ENCODE data around the gene GAS2L3.

GAS2L3 gene

DNA sequence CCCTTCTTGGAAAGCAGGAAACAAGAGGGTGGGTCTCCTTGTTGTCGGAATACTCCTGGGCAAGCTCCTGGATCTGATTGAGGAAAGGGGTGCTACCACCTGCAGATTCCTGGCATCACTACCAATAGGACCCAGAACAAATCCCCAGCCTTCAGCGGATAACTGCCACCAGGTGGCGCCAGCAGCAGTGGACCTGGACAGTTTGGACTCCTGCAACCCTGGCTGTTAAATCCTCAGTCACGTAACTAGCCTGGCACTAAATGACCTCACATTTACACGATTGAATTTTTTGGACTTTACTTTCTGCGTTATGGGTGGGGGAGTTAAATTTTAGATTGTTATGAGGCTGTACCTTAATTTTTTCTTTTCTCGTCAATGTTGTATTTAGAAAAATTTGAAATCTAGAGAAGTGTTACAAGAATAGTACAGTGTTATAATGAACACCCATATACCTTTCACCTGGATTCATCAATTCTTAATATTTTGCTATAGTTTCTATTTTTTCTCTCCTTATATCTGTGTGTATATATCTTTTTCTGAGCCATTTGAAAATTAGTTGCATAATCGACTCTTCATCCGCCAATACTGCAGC is 95.6 kb downstream of the GAS2L3 start:
- DNase-seq = peak; percentile 90

DNA sequence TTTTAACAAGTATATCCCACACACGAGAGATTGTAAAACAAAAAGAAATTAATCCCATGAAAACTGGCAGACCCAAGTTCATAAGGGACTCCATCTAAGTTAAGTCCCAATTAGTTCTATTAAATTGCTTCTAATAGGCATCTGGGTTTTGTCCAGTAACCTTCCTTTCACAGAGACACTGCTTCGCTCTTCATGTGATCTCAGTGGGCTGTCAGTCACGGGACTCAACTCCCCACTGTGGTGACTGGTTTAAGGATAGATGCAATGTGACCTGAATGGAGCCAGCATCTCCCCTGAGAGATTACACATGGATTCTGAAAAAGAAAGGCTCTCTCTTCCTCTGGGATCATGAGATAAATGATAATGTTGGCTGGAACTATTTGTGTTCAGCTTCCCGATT is 96.4 kb downstream of the GAS2L3 start:
- DNase-seq = no peak

DNA sequence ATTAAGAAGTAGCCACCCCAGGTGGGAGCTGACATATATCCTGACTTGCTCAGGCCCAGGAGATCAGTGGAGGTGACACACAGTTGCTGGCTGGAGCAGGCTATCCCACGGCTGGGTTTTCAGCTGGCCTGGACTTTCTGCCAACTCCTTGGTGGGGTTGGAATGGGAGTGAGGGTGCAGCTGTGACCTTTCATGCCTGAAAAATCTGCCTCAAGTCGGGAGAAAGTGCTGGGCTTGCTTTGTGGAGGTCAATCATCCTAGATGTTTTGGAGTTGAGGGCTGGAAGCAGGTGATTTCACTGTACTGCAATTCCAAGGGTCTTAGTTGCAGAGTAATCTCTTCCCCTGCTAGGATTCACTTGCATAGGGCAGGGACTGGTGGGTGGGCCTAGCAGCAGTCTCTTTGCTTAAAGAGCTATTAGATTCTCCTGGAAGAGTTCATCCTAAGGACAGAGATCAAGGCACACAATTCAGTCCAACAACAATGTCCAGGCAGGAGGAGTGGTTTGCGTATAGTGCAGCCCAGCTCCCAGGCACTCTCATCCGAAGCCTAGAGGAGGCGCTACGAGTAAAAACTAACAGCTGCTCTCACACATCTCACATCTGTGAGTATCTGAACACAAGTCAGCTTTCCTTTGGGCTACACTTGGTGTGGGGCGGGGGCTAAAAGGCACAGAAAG is 98.1 kb downstream of the GAS2L3 start:
- DNase-seq = peak; percentile 68

DNA sequence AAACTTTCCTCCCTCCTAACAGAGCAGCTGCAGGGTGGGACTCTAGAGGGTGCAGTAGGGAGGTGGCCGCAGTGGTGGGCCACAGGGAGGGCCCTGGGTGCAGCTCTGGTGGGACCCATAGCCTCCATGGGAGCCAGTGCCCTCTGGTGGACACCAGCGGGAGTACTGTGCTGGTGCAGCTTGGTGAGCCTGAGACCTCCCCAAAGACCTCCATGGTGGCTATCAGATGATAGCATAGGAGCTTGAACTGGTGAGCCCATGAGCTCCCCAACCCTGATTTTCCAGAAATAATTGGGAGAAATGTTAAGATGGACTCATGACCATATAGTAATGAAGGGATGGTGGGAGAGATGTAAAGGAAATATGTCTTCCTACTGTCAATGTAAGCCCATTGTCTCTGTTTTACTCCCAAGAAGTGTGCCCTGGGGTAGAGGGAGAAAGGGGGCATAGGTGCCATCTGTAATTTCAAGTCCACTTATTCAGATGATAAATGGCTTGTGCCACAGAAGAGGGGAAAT is 98.7 kb downstream of the GAS2L3 start:
- DNase-seq = peak; percentile 68

DNA sequence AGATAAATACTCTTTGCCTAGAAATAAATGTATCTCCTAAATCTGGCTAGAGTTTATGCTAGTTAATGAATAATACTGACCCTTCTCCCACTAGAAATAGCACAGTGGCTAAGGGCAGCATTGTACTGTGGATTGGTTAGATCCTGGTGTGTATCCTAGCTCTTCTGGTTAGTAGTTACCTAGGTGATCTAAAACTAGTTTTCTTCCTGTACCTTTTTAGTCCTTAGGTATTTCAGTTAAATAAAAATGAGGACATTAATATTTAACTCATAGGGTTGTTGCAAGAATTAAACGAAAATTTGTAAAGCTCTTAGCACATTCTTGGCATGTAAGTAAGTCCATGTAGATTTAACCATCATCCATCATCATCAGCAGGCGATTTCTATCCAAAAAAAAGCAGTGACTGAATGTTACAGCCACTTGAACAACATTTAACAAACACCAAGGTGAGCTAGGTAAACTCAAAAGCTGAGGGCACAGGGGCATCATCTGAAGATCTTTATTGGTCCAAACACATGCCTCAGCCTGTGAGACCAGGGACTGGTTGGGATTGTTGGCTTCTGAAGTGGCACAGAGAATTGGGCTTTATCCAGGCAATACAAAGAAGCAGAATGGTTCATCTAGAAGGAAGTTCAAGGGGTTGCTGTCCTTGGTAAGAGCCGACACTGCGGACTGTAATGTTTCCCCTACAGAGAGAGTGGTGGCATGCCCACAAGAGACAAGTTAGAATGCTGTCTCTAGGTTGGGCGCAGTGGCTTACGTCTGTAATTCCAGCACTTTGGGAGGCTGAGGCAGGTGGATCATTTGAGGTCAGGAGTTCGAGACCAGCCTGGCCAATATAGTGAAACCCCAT is 100.8 kb downstream of the GAS2L3 start:
- no peak for DNase-seq

Measured in NCI-H69 (cell line).